IMR-90 (cell line): ENCODE measurements around the gene ZFPM1. TPM values are rescaled to one million over a fixed set of nuclear protein-coding genes. Genes with fewer than 3 reads are reported as not detected.

Experiments
- ATAC-seq: fragments of 200-7000 bp; cut with Tn5 transposase; 2 replicates; pipeline ENCODE4 v1.9.1; 2020; ENCODE audit warnings: low read depth, mild to moderate bottlenecking, moderate library complexity
- BruUV-seq: library from RNA; stranded (reverse); fragments of 400-500 nt; replicated peaks from 2 replicates; lab custom pipeline; 2021; lab: Mats Ljungman, UMichigan
- CTCF ChIA-PET: fragments of 300-600 bp; formaldehyde crosslinking; extraction: SDS; loops from one replicate; lab custom pipeline; 2021; ENCODE audit warnings: antibody characterized with exemption; lab: Yijun Ruan, JAX
- POLR2A ChIA-PET: fragments of 300-600 bp; sonication (Branson Sonifier 250); formaldehyde crosslinking; loops from one replicate; lab custom pipeline; 2022; ENCODE audit warnings: antibody characterized with exemption; ENCODE audit not compliant: unreplicated experiment; lab: Charles Lee
- DNase-seq: peaks from one replicate; pipeline ENCODE4 v3.0.0; 2013
- H2AFZ ChIP-seq: replicated peaks from 2 replicates; pipeline ENCODE3; 2013; ENCODE audit warnings: low read length, mild to moderate bottlenecking; ENCODE audit not compliant: poor library complexity
- H2AK5ac ChIP-seq: 2 replicates; pipeline ENCODE4 v1.6.1; 2013; ENCODE audit warnings: low read depth, low read length, inconsistent platforms
- H2AK9ac ChIP-seq: replicated peaks from 2 replicates; pipeline ENCODE3; 2013; ENCODE audit warnings: mild to moderate bottlenecking, low read depth, low read length, moderate library complexity; ENCODE audit not compliant: poor library complexity
- H2BK120ac ChIP-seq: 2 replicates; pipeline ENCODE4 v1.6.1; 2013; ENCODE audit warnings: low read depth, low read length, inconsistent platforms
- H2BK15ac ChIP-seq: 3 replicates; pipeline ENCODE4 v1.6.1; 2013; ENCODE audit warnings: low read depth, low read length, inconsistent platforms
- H2BK20ac ChIP-seq: 2 replicates; pipeline ENCODE4 v1.6.1; 2013; ENCODE audit warnings: low read depth, mild to moderate bottlenecking, inconsistent platforms, low read length, moderate library complexity
- H2BK5ac ChIP-seq: 2 replicates; pipeline ENCODE4 v1.6.1; 2013; ENCODE audit warnings: mild to moderate bottlenecking, low read depth, low read length, inconsistent platforms; ENCODE audit not compliant: poor library complexity, severe bottlenecking
- H3K14ac ChIP-seq: replicated peaks from 2 replicates; pipeline ENCODE4 v1.6.1; 2013; ENCODE audit warnings: low read depth, low read length, inconsistent platforms
- H3K18ac ChIP-seq: 2 replicates; pipeline ENCODE4 v1.6.1; 2013; ENCODE audit warnings: low read depth, low read length, control low read depth
- H3K23ac ChIP-seq: 2 replicates; pipeline ENCODE4 v1.6.1; 2013; ENCODE audit warnings: low read depth, low read length, inconsistent platforms
- H3K27ac ChIP-seq: 2 replicates; pipeline ENCODE4 v1.5.1; 2013; ENCODE audit warnings: mild to moderate bottlenecking, control low read depth, low read length; ENCODE audit not compliant: insufficient read depth
- H3K27me3 ChIP-seq: 2 replicates; pipeline ENCODE4 v1.6.1; 2013; ENCODE audit warnings: low read length; ENCODE audit not compliant: control insufficient read depth, insufficient read depth
- H3K36me3 ChIP-seq: 2 replicates; pipeline ENCODE4 v1.6.1; 2013; ENCODE audit warnings: low read length, mixed read lengths; ENCODE audit not compliant: control insufficient read depth, insufficient read depth
- H3K4ac ChIP-seq: 2 replicates; pipeline ENCODE4 v1.6.1; 2013; ENCODE audit warnings: low read depth, low read length, inconsistent platforms
- H3K4me1 ChIP-seq: 2 replicates; pipeline ENCODE4 v1.6.1; 2013; ENCODE audit warnings: low read length, mixed read lengths; ENCODE audit not compliant: control insufficient read depth, insufficient read depth
- H3K4me2 ChIP-seq: 2 replicates; pipeline ENCODE4 v1.6.1; 2013; ENCODE audit warnings: low read depth, mild to moderate bottlenecking, control low read depth, low read length, moderate library complexity
- H3K4me3 ChIP-seq: 2 replicates; pipeline ENCODE4 v1.5.1; 2013; ENCODE audit warnings: low read depth, mild to moderate bottlenecking, control low read depth, low read length, moderate library complexity; ENCODE audit not compliant: insufficient read depth
- H3K56ac ChIP-seq: 2 replicates; pipeline ENCODE4 v1.6.1; 2013; ENCODE audit warnings: low read length, inconsistent platforms; ENCODE audit not compliant: insufficient read depth; ENCODE audit errors: extremely low read depth
- H3K79me1 ChIP-seq, 2 experiments: 2 replicates each; pipeline ENCODE4 v1.6.1; 2013; ENCODE audit warnings: low read length in 2 of 2, inconsistent platforms in 1 of 2, low read depth in 1 of 2
- H3K9ac ChIP-seq: 2 replicates; pipeline ENCODE4 v1.6.1; 2013; ENCODE audit warnings: low read depth, low read length, control low read depth
- H3K9me1 ChIP-seq: 2 replicates; pipeline ENCODE4 v1.6.1; 2013; ENCODE audit warnings: low read length, inconsistent platforms; ENCODE audit not compliant: insufficient read depth
- H3K9me3 ChIP-seq: 2 replicates; pipeline ENCODE4 v1.6.1; 2013; ENCODE audit warnings: low read length; ENCODE audit not compliant: control insufficient read depth, insufficient read depth
- H4K20me1 ChIP-seq: 2 replicates; pipeline ENCODE4 v1.6.1; 2013; ENCODE audit warnings: low read length, inconsistent platforms; ENCODE audit not compliant: insufficient read depth
- H4K5ac ChIP-seq: 2 replicates; pipeline ENCODE4 v1.6.1; 2013; ENCODE audit warnings: mild to moderate bottlenecking, low read depth, low read length, control low read depth
- H4K8ac ChIP-seq, 2 experiments: 2 replicates each; pipeline ENCODE4 v1.6.1; 2013; ENCODE audit warnings: low read depth in 2 of 2, low read length in 2 of 2, control low read depth in 1 of 2, inconsistent platforms in 1 of 2
- H4K91ac ChIP-seq: 2 replicates; pipeline ENCODE4 v1.6.1; 2013; ENCODE audit warnings: low read depth, low read length, inconsistent platforms; ENCODE audit not compliant: insufficient read depth
- MXI1 ChIP-seq: IDR thresholded peaks from 2 replicates; pipeline ENCODE4 v1.6.1; 2012; ENCODE audit warnings: low read depth, mild to moderate bottlenecking, low read length, moderate library complexity, borderline replicate concordance
- USF2 ChIP-seq: fragments of 150-350 bp; IDR thresholded peaks from 2 replicates; pipeline ENCODE4 v1.6.1; 2017; ENCODE audit warnings: mild to moderate bottlenecking, antibody characterized with exemption, low read length, low read depth
- WGBS, 2 experiments: methylation state at CpG; one replicate each; pipeline versions ENCODE4 v1.1.5 to v1.1.7; 2013; ENCODE audit warnings: missing lambda C conversion rate in 2 of 2; ENCODE audit not compliant: insufficient read length in 1 of 2; ENCODE audit errors: extremely low coverage in 2 of 2; 5-methylcytosine and 5-hydroxymethylcytosine counted together
- dilution Hi-C: fragments of 300-500 bp; cut with HindIII; formaldehyde crosslinking; loops from one replicate; pipeline ENCODE4 v1.14.3; 2018; ENCODE audit warnings: low sequenced_read_pairs; ENCODE audit not compliant: unreplicated experiment
- in situ Hi-C: fragments of 300-500 bp; cut with MboI; formaldehyde crosslinking; loops from 3 replicates; pipeline ENCODE4 v1.14.3; 2019; ENCODE audit warnings: low sequenced_read_pairs, inconsistent platforms, mixed read lengths
- intact Hi-C: fragments of 100-400 bp; cut with micrococcal nuclease; formaldehyde crosslinking; loops from 2 replicates; pipeline ENCODE4 v1.10.0; 2022
- polyA plus RNA-seq, 3 experiments: library from polyadenylated mRNA; depleted of rRNA; stranded (reverse); fragments of >200 nt; gene quantifications; 2 replicates each; pipeline ENCODE4 v1.2.3, GENCODE V29; 2012; ENCODE audit warnings: low replicate concordance in 1 of 3
- total RNA-seq: library from RNA; depleted of rRNA; stranded (reverse); fragments of >200 nt; gene quantifications from 2 replicates; pipeline ENCODE4 v1.2.3, GENCODE V29; 2012

ZFPM1 gene
- total and polyA plus RNA-seq, 2 of the 4 experiments (the other 2 are of a cell fraction): 0.36 to 1.1 TPM

DNA sequence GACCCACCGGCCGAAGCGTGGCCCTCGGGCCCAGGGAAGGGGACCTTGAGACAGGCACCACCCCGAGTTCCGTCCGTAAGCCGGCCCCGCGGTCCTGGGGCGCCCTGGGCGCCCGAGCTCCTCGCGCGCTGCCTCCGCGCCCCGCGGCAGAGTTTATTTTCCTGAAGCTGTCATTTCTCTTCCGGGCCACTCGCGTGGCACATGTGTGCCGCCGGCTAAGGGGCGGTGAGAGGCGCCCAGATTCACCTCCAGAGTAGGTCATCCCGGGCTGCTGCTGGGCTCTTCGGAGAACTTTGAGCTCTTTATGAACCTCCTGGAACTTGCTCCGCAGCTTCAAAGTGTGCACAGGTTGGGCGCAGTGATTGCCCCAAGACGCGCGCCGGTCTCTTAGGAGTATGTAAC lies 117.6 kb downstream of the ZFPM1 start:
- DNase-seq: no peak
- ATAC-seq: peak; percentile 39
- peak overlapping the region; percentile 100; the same call in 1 of the 2 replicates for H3K27ac ChIP-seq

More for the DNA sequence above, 117.6 kb downstream of the ZFPM1 start:
- in situ Hi-C loops: no loop called here
- POLR2A ChIA-PET: interaction anchor here (0.6 kb wide), 2 partner anchors 35 to 116 kb away, joined by 3 to 8 read pairs; no protein-coding TSS in a partner anchor
- peak overlapping the region; percentile 14 for H2AK9ac ChIP-seq
- peak overlapping the region; percentile 96 for H2AFZ ChIP-seq
- H3K27me3 ChIP-seq: no peaks in the 10 kb centered on the region
- H3K14ac ChIP-seq: no peak overlapping the region
- H4K20me1 ChIP-seq: peaks cover 33% of the 10 kb centered on the region
- H4K8ac ChIP-seq: peak overlapping the region in 1 of 2 experiments; percentile 85; a peak in 3 of 4 replicates
- H4K5ac ChIP-seq: no peak overlapping the region
- peak overlapping the region; percentile 47; the same call in 1 of the 2 replicates for H3K56ac ChIP-seq
- CTCF ChIA-PET: interaction anchor here (0.6 kb wide), 1 partner anchor 564 kb away, joined by 3 read pairs; no protein-coding TSS in a partner anchor
- no peak overlapping the region for H2BK20ac ChIP-seq
- peak overlapping the region; percentile 99 for H3K4me2 ChIP-seq
- no peak overlapping the region for H2BK5ac ChIP-seq
- dilution Hi-C loops: no loop called here
- peaks cover 10% of the 10 kb centered on the region for H3K36me3 ChIP-seq
- H2AK5ac ChIP-seq: no peak overlapping the region
- no peaks in the 10 kb centered on the region for H3K9me3 ChIP-seq
- H4K91ac ChIP-seq: no peak overlapping the region
- WGBS, 2 experiments: 1% methylated on average over 28 of the region's 35 CpGs; no CpG with 5 or more reads in 1 of the 2 experiments
- no TSS peak for BruUV-seq
- H2BK15ac ChIP-seq: no peak overlapping the region
- 0 out of 2 replicates have a peak overlapping the region, but pooled peaks have one; percentile 1 for H3K23ac ChIP-seq
- intact Hi-C loops: no loop called here
- TF ChIP-seq USF2 (no peak), MXI1 (peak; percentile 90)
- H3K4ac ChIP-seq: no peak overlapping the region
- H3K79me1 ChIP-seq: peaks cover 19 to 53% of the 10 kb centered on the region in 2 experiments
- H2BK120ac ChIP-seq: no peak overlapping the region
- no peak overlapping the region for H3K18ac ChIP-seq
- H3K4me1 ChIP-seq: peaks cover 8% of the 10 kb centered on the region
- peak overlapping the region; percentile 99 for H3K9ac ChIP-seq
- peaks cover 4% of the 10 kb centered on the region for H3K9me1 ChIP-seq
- peak overlapping the region; percentile 98 for H3K4me3 ChIP-seq
